ENCODE measurements around the gene C9orf72.
A peak's percentile ranks its signal among the peaks of the same experiment; 100 is the strongest.

The C9orf72 gene

GRCh38 chr9:27556470-27556869, 16.8 kb downstream of the C9orf72 start:
- no peak for DNase-seq (ENCODE audit: low read depth)
- no peak overlapping the region for H3K4me3 ChIP-seq (ENCODE audit: low read depth, low read length)
- TF ChIP-seq CTCF (conservative IDR thresholded peaks at IDR 0.05; ENCODE audit: low read depth, low read length) = no peak

- no peak for DNase-seq (ENCODE audit: low read depth)
- no peak overlapping the region for H3K4me3 ChIP-seq (ENCODE audit: low read depth, low read length)
- no peak for TF ChIP-seq CTCF (conservative IDR thresholded peaks at IDR 0.05; ENCODE audit: low read depth, low read length)
These were observed 18.6 kb downstream of the C9orf72 start for GRCh38 chr9:27554712-27555111.

- TF ChIP-seq CTCF (conservative IDR thresholded peaks at IDR 0.05; ENCODE audit: low read depth, low read length) = no peak
- peak; percentile 13 for DNase-seq (ENCODE audit: low read depth)
- H3K4me3 ChIP-seq (ENCODE audit: low read depth, low read length) = no peak overlapping the region
These were observed 24.0 kb downstream of the C9orf72 start for GRCh38 chr9:27549196-27549755.

GRCh38 chr9:27548055-27548741, 25.1 kb downstream of the C9orf72 start:
- TF ChIP-seq CTCF (conservative IDR thresholded peaks at IDR 0.05; ENCODE audit: low read depth, low read length) = peak; percentile 54
- H3K4me3 ChIP-seq (ENCODE audit: low read depth, low read length) = no peak overlapping the region
- peak; percentile 73 for DNase-seq (ENCODE audit: low read depth)

- DNase-seq (ENCODE audit: low read depth) = no peak
These were observed 27.8 kb downstream of the C9orf72 start for GRCh38 chr9:27545471-27545870.

GRCh38 chr9:27542508-27542907, 30.8 kb downstream of the C9orf72 start:
- no peak overlapping the region for H3K4me3 ChIP-seq (ENCODE audit: low read depth, low read length)
- DNase-seq (ENCODE audit: low read depth) = peak; percentile 9
- TF ChIP-seq CTCF (conservative IDR thresholded peaks at IDR 0.05; ENCODE audit: low read depth, low read length) = no peak

More at GRCh38 chr9:27545471-27545870, 27.8 kb downstream of the C9orf72 start:
- no peak overlapping the region for H3K4me3 ChIP-seq (ENCODE audit: low read depth, low read length)
- TF ChIP-seq CTCF (conservative IDR thresholded peaks at IDR 0.05; ENCODE audit: low read depth, low read length) = no peak

- TF ChIP-seq CTCF (conservative IDR thresholded peaks at IDR 0.05; ENCODE audit: low read depth, low read length) = no peak
- H3K4me3 ChIP-seq (ENCODE audit: low read depth, low read length) = no peak overlapping the region
These were observed 31.5 kb downstream of the C9orf72 start for GRCh38 chr9:27541740-27542139.

More at GRCh38 chr9:27541740-27542139, 31.5 kb downstream of the C9orf72 start:
- DNase-seq (ENCODE audit: low read depth) = no peak
